Hematopoietic multipotent progenitor cell treated with erythropoietin and hydrocortisone succinate and interleukin-3 and kit ligand, for 6 days (in vitro differentiated cells): ENCODE measurements around the gene PIPOX.
A peak's percentile ranks its signal among the peaks of the same experiment; 100 is the strongest.

Experiments
- DNase-seq: peaks from one replicate; pipeline ENCODE4 v3.0.0-alpha.2; 2015

Gene PIPOX

DNA sequence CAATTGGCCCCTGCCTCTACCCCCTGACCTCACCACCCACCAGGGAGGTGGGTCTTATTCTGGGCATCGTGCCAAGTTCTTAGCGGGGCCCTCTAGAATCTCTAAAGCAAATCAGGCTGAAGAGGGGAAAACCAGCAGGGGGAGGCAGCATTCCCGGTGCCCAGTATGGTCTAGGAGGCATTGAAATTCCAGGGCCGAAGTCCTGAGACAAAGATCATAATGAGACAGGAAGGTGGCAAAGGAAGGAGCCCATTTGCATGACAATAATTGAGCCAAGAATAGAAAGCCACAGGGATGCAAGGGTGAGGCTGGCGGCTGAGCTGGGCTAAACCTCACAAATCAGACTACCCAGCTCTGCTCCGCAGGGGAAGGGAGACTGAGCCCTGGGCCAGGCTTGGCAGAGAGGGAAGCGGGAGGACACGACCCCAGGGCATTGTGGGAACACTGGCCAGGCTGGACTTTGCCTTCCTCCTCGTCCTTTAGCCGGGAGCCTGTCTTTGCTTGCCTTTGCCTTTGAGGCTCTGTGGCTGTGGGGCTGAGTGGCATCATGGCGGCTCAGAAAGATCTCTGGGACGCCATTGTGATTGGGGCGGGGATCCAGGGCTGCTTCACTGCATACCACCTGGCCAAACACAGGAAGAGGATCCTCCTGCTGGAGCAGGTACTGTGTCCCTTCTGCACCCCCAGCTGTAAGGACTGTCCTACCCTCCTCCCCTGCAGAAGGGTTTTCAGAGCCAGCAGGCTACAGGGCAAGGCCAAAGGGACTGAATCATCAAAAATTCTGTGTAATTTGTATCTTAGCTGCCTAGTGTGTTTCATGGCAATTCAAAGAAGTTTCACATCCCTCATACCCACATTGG lies at the start of gene PIPOX:
Gene PIPOX, plus strand, starts transcription at position 463 of the 860 bp plus-strand sequence. Its CDS starts 85 bp downstream, at position 548.
- peak; percentile 47 for DNase-seq

- no peak for DNase-seq
Measured at GRCh38 chr17:28993645-28994426, 49.1 kb upstream of the PIPOX start.

DNA sequence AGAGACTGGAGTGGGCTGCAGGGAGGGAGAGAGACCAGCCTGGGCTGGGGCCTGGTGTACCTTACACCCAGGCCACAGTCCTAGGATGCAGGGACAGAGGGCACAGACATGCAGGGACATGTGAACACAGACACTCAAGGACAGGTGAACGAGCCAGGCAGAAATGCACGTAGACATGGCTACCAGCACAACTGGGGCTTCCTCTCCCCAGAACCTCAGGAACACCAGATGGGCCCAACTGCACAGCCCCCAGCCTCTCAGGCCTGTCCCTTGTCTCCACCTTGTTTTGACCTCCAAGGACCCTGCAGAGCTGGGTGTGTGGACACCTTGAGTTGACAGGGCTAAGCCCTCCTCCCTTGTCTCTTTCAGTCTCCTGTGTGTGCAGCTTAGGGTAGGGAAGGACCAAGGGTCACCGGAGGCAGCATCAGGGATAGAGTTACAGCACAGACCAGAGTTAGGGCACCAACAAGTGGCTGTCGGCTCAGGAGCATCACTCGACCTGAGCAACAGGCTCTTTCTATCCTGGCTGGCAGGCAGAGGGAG lies 46.3 kb upstream of the PIPOX start:
- no peak for DNase-seq

DNA sequence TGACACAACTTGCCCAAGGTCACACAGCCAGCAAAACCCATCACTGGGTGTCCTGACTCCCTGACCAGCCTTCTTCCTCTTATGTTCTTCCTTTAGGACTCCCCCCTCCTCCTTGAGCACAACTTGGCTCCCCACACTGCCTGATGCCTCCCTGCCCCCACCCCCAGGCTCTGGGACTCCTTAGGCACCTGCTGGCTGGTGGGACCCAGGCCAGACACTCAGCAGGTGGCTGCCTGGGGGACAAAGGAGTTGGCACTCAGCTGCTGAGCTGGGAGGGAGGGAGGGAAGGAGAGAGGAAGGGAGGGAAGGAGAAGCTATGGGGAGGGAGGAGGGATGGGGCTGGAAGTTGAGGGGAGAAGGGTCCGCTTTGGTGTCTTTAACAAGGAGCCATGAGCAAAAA lies 45.1 kb upstream of the PIPOX start:
- DNase-seq = no peak

GRCh38 chr17:28999206-28999605 lies 43.7 kb upstream of the PIPOX start:
- no peak for DNase-seq

- no peak for DNase-seq
Measured at GRCh38 chr17:29000973-29001372, 42.0 kb upstream of the PIPOX start.

GRCh38 chr17:29002811-29003210 lies 40.1 kb upstream of the PIPOX start:
- no peak for DNase-seq

GRCh38 chr17:29003289-29003688 lies 39.7 kb upstream of the PIPOX start:
- DNase-seq = no peak

DNA sequence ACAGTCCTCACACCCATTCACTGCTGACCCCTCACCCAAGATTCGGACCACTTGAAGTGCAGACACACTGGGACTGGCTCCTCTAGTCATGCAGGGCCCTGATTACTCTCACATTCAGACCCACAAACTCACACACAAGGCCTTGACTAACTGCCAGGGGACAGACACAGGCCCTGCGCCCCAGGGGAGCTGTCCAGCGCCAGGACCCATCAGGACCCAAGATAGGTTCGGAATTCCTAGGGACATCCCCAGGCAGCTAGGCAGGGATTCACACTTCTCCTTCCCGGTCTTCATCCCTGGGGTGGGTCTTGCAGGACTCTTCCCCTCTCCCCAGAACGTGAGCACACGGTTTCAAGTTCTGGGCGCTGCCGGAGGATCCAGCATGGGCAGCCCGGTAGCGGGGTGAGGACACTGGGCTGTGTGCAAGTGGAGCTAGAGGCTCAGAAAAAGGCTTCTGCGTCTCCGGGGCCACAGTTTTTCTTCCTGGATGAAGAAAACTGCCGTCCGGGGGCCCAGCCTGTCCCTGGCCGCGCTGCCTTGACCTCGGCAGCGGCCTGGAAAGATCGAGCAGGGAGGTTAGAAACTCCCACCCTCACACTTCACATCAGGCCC lies 38.8 kb upstream of the PIPOX start:
- no peak for DNase-seq

GRCh38 chr17:29005936-29006511 lies 36.9 kb upstream of the PIPOX start, which contains the start of gene SEZ6:
TSS of gene SEZ6 (minus strand) at chr17:29006033. CDS start at chr17:29005869, 164 bp downstream.
- peak; percentile 84 for DNase-seq

- DNase-seq = no peak
Measured at GRCh38 chr17:29007456-29007855, 35.5 kb upstream of the PIPOX start.

DNA sequence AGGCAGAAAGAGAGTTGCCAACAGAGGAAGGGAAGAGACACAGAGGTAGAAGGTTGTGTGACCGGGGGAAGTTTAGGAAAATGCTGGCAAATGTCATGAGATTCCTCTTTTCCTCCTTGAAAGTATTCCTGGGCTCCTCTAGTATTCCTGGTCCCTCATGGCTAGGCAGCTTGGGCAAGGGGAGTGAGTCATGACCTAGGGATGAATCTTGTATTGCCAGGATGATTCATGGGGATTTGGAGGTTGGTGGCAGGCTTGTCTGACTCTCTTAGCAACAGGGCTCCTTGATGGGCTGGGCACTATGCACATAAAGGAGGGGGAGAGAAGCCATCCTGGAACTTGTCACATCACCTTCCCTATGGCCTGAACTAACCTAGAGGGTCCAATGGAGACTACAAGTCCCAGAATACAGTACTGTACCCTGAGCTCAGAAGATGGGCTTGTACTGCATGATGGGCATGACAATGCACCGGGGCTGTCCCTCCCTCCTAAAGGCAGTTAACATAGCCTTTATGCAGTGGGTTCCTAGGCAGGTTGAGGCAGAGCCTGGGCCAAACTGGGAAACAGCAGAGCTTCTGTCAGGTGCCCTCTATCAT lies 35.0 kb upstream of the PIPOX start:
- DNase-seq = no peak

GRCh38 chr17:29008591-29008990 lies 34.4 kb upstream of the PIPOX start:
- no peak for DNase-seq

DNA sequence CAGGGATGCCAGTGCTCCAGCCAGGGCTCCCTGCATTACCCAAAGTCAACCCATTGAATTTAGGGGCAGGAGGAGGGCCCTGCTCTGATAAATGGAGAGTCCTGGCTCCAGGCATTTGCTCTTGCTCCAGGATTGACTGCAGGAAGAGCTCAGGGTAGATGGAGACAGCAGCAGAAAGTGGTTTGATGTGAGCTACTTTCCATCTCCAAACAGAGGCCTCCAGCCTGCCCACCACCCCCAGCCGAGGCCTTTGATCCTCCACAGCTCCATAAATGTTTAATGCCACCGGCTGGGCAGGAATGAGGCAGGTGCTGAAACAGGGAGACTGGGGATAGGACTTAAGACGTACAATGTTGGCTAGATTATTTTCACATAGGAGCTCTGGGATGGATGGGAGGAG lies 32.8 kb upstream of the PIPOX start:
- no peak for DNase-seq

DNA sequence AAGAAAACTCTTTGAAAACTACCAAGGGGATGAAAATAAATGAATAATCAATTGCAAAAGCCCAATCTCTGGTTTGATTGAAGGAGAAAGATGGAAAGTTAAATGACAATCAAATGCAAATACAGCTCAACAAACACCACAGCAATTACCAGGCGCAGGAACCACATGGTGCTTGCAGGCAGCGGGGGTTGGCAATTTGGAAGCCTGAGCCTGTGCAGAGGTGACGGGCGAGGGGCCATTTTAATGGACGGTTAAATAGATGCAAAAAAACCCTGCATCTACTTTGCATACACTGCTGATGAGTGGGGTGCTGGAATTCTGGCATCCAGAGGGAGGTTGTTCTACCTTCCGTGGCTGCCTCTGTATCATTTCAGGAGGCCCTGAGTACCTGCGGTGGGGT lies 32.4 kb upstream of the PIPOX start:
- no peak for DNase-seq

- DNase-seq = no peak
Measured at GRCh38 chr17:29012535-29012934, 30.4 kb upstream of the PIPOX start.

- DNase-seq = no peak
Measured at GRCh38 chr17:29014716-29015115, 28.2 kb upstream of the PIPOX start.

- no peak for DNase-seq
Measured at GRCh38 chr17:29016345-29017210, 26.4 kb upstream of the PIPOX start.

DNA sequence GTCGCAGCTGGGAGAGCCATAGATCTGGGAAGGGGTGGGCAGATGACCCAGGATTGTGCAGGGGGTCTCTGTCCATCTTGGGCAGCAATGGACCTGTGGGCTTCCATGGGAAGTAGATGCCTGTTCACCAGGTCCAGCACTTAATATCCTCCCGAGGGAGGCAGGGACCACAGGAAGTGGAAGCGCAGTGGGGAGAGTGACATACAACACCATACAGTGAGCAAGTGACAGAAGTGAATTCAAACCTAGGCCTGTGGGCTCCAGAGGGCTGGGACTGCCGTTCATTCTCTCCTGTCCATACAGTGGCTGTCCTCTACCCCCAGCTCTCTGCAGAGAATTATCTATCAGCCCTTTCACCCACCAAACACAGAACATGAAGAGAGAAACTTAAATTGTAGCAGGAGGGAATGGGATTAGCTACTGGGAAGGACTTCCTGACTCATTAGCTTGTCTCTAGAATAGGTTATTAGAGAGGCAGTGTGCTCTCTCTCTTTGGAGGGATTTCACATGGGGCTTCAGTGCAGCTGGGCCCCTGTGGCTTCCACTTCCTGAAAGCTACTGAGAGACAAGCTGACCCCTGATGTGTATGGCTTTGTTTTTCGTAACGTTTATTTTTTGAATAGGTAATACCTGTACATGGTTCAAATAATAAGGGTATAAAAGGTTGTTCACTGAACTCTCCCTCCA lies 24.0 kb upstream of the PIPOX start:
- no peak for DNase-seq

DNA sequence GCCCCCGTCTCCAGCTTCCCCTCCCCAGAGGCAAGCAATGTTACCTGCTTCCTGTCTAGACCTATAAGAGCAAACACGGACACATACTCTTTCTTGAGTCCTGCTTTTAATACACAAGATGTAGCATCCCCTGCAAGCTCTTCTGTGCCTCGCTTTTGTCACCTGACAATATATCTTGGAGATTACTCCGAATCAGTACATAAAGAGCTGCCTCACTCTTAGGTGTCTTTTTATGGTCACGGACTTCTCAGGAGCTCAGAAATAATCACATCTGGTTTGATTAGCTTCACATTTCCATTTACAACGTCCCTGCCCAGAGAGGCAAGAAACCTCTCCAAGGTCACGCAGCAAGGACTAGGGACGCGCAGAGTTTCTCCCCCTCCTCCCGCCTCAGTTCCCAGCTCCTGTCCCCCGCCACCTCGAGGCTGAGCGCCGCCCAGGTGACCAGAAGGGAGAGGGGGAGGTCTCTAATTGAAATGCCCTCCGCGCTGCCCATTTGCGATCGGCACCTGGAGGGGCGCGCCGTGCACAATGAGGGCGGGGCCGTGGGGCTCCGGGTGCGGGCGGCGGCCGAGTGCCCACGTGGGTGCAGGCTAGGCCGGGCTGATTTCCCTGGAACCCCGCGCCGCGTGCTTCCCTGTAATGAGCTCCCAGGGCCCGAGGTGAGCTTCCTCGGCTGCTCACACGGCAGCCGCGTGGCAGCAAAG lies 23.3 kb upstream of the PIPOX start:
- DNase-seq = no peak
